Esophagus muscularis mucosa (tissue), 4 donors: ENCODE measurements around the gene KIF12. TPM values are rescaled to one million over a fixed set of nuclear protein-coding genes. Genes with fewer than 3 reads are reported as not detected.

Experiments
- DNase-seq: peaks from one replicate; pipeline ENCODE4 v3.0.0-alpha.2; 2017; ENCODE audit errors: extremely low spot score
- H3K27ac ChIP-seq, 4 donors: fragments of 200-600 bp; sonication (generic); replicated peaks in 1 of 4; 1 replicate in 3 of 4; 2 replicates in 1 of 4; pipeline ENCODE4 v1.5.1; 2016 to 2019; ENCODE audit warnings: mild to moderate bottlenecking in 1 of 4
- H3K27me3 ChIP-seq, 4 donors: fragments of 200-600 bp; sonication (generic); one replicate each; pipeline versions ENCODE4 v1.5.1 to v1.6.0; 2016 to 2019
- H3K36me3 ChIP-seq, 4 donors: fragments of 200-600 bp; sonication (generic); one replicate each; pipeline ENCODE4 v1.5.1; 2016 to 2019
- H3K4me1 ChIP-seq, 4 donors: fragments of 200-600 bp; sonication (generic); one replicate each; pipeline ENCODE4 v1.5.1; 2016 to 2019
- H3K4me3 ChIP-seq, 4 donors: fragments of 200-600 bp; sonication (generic); 1 replicate in 2 of 4; 2 replicates in 2 of 4; pipeline ENCODE4 v1.5.1; 2016 to 2019; ENCODE audit warnings: mild to moderate bottlenecking in 4 of 4, moderate library complexity in 1 of 4
- H3K9me3 ChIP-seq, 4 donors: fragments of 200-600 bp; sonication (generic); 1 replicate in 3 of 4; 2 replicates in 1 of 4; pipeline ENCODE4 v1.5.1; 2016 to 2019
- EP300 ChIP-seq: sonication (generic); formaldehyde crosslinking; IDR thresholded peaks from one replicate; pipeline ENCODE4 v1.6.1; 2017; ENCODE audit warnings: antibody characterized with exemption
- POLR2A ChIP-seq: fragments of 450-650 bp; IDR thresholded peaks from one replicate; pipeline ENCODE4 v1.6.1; 2017; ENCODE audit warnings: antibody characterized with exemption, moderate library complexity, mild to moderate bottlenecking, low read depth
- POLR2AphosphoS5 ChIP-seq, 2 donors: sonication (generic); formaldehyde crosslinking; IDR thresholded peaks; one replicate each; pipeline ENCODE4 v1.6.1; 2017; ENCODE audit warnings: antibody characterized with exemption in 2 of 2
- WGBS: methylation state at CpG from one replicate; pipeline ENCODE4 v1.1.5; 2018; 5-methylcytosine and 5-hydroxymethylcytosine counted together
- intact Hi-C: fragments of 100-400 bp; cut with DNase I; formaldehyde crosslinking; loops from one replicate; pipeline ENCODE4 v1.15.1; 2023
- total RNA-seq, 4 donors: library from RNA; depleted of rRNA; stranded (reverse); fragments of >200 nt; gene quantifications; one replicate each; pipeline versions ENCODE4 v1.1.0 to v1.2.1, GENCODE V29; 2016
- TF ChIP-seq, protein P1 (sequence below), 3 experiments: fragments of 200-600 bp in 2 of 3; fragments of 450-650 bp in 1 of 3; sonication (generic) in 2 of 3; IDR thresholded peaks; one replicate each; pipeline ENCODE4 v1.5.1; 2017 to 2019; ENCODE audit warnings: antibody characterized with exemption in 3 of 3, mild to moderate bottlenecking in 2 of 3, moderate library complexity in 1 of 3

The KIF12 gene
- total RNA-seq, 4 donors from 2014 or later, result not detected

- peaks cover 0 to 26% (median 0%) of the 10 kb centered on the region in 4 donors for H3K27me3 ChIP-seq
- DNase-seq, result no peak
- intact Hi-C loops, result no loop called here
- no peaks in the 10 kb centered on the region for H3K9me3 ChIP-seq
- TF ChIP-seq, protein P1, sequence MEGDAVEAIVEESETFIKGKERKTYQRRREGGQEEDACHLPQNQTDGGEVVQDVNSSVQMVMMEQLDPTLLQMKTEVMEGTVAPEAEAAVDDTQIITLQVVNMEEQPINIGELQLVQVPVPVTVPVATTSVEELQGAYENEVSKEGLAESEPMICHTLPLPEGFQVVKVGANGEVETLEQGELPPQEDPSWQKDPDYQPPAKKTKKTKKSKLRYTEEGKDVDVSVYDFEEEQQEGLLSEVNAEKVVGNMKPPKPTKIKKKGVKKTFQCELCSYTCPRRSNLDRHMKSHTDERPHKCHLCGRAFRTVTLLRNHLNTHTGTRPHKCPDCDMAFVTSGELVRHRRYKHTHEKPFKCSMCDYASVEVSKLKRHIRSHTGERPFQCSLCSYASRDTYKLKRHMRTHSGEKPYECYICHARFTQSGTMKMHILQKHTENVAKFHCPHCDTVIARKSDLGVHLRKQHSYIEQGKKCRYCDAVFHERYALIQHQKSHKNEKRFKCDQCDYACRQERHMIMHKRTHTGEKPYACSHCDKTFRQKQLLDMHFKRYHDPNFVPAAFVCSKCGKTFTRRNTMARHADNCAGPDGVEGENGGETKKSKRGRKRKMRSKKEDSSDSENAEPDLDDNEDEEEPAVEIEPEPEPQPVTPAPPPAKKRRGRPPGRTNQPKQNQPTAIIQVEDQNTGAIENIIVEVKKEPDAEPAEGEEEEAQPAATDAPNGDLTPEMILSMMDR (IDR thresholded peaks at IDR 0.05), result no peak
- no peak for TF ChIP-seq EP300
- TF ChIP-seq POLR2AphosphoS5 (IDR thresholded peaks at IDR 0.05), result no peak
- TF ChIP-seq POLR2A, result no peak
- H3K36me3 ChIP-seq, result no peaks in the 10 kb centered on the region
- H3K4me3 ChIP-seq, result no peak overlapping the region
- WGBS, result 99% methylated on average over 7 of the region's 7 CpGs
- peaks cover 0 to 8% (median 3%) of the 10 kb centered on the region in 4 donors for H3K4me1 ChIP-seq
- no peak overlapping the region for H3K27ac ChIP-seq
Measured at GRCh38 chr9:114080773-114081440, 18.2 kb downstream of the KIF12 start.

DNA sequence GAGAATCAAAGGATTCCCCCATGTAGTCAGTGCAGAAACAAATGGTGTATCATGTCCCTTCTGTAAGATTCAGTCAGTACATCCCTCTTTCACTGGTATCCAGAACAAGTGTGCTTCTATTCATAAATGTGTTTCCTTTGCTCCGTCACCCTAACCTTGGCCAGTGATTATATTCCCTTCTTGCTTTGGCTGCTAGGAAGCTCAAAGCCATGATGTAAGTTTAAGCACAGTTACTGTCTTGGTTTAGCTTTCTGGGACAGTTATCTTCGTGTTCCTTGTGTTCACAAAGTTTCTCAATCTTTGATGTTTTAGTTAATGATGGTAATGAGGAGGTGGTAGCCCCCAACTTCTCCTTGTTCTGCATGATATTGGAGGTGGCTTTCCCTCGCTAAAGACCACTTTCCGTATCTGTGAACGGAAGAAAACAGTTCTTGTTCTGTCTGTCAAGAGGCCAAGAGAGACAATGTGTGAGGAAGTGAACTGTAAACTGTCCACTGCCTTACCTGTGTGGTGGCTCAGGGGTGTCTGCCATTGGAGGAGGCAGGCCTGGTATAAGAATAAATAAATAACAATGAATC is 18.8 kb downstream of the KIF12 start:
- no peak overlapping the region for H3K4me3 ChIP-seq
- peaks cover 0 to 26% (median 0%) of the 10 kb centered on the region in 4 donors for H3K27me3 ChIP-seq
- no peak overlapping the region for H3K27ac ChIP-seq
- intact Hi-C loops, result no loop called here
- H3K4me1 ChIP-seq, result peaks cover 0 to 8% (median 3%) of the 10 kb centered on the region in 4 donors
- TF ChIP-seq POLR2AphosphoS5 (IDR thresholded peaks at IDR 0.05) (no peak), POLR2A (no peak), EP300 (no peak)
- TF ChIP-seq, protein P1 (IDR thresholded peaks at IDR 0.05), result no peak
- no peaks in the 10 kb centered on the region for H3K9me3 ChIP-seq
- DNase-seq, result no peak
- no peaks in the 10 kb centered on the region for H3K36me3 ChIP-seq
- WGBS, result 84% methylated on average over 5 of the region's 5 CpGs

GRCh38 chr9:114078781-114079156 is 20.3 kb downstream of the KIF12 start:
- TF ChIP-seq POLR2A, result no peak
- Histone ChIP-seq H3K4me1 (peaks cover 0 to 6% (median 2%) of the 10 kb centered on the region in 4 donors), H3K9me3 (no peaks in the 10 kb centered on the region), H3K27me3 (peaks cover 0 to 26% (median 0%) of the 10 kb centered on the region in 4 donors), H3K4me3 (no peak overlapping the region), H3K36me3 (no peaks in the 10 kb centered on the region), H3K27ac (no peak overlapping the region)
- intact Hi-C loops, result no loop called here
- WGBS, result 73% methylated on average over 7 of the region's 7 CpGs
- no peak for DNase-seq

- peaks cover 0 to 6% (median 2%) of the 10 kb centered on the region in 4 donors for H3K4me1 ChIP-seq
- WGBS, result 73% methylated on average over 7 of the region's 16 CpGs
- TF ChIP-seq POLR2A, result no peak
- TF ChIP-seq, protein P1 (IDR thresholded peaks at IDR 0.05), result no peak
- TF ChIP-seq POLR2AphosphoS5 (IDR thresholded peaks at IDR 0.05), result no peak
- TF ChIP-seq EP300, result no peak
- no peaks in the 10 kb centered on the region for H3K36me3 ChIP-seq
- H3K27ac ChIP-seq, result no peak within 1 kb of the TSS
- no peak within 1 kb of the TSS for H3K4me3 ChIP-seq
- no peak for DNase-seq
- intact Hi-C loops, result no loop called here
- H3K9me3 ChIP-seq, result no peaks in the 10 kb centered on the region
- H3K27me3 ChIP-seq, result peaks cover 0 to 26% (median 0%) of the 10 kb centered on the region in 4 donors
Measured at GRCh38 chr9:114078021-114078780, 20.9 kb downstream of the KIF12 start, which contains the start of gene AMBP. Gene AMBP, minus strand, starts transcription at chr9:114078300. Its CDS starts 91 bp downstream, at chr9:114078209.
